Activated T-cell treated with anti-CD3 and anti-CD28 coated beads, Interleukin-2, amount 50 U/mL, for 4 hours (primary cell): ENCODE measurements around the gene TMEM69. TPM values are rescaled to one million over a fixed set of nuclear protein-coding genes. Genes with fewer than 3 reads are reported as not detected.
"Not testable (repeated sequence)": the region's sequence is repeated elsewhere in the genome, so short reads cannot be mapped to it uniquely, and the experiment has no call there.

ENCODE experiments used
- ATAC-seq, 2 donors: fragments of 200-7000 bp; cut with Tn5 transposase; one replicate each; pipeline ENCODE4 v1.10.0; 2021
- DNase-seq: peaks from one replicate; pipeline ENCODE4 v3.0.0-alpha.2; 2020
- H3K27me3 Mint-ChIP-seq: one replicate; pipeline ENCODE4 v1.8.0; 2021; ENCODE audit warnings: low read depth, mixed read lengths
- H3K36me3 Mint-ChIP-seq: one replicate; pipeline ENCODE4 v1.8.0; 2022; ENCODE audit warnings: mixed read lengths; ENCODE audit not compliant: insufficient read depth
- H3K4me1 Mint-ChIP-seq: one replicate; pipeline ENCODE4 v1.8.0; 2021; ENCODE audit warnings: low read depth, mixed read lengths
- H3K4me3 Mint-ChIP-seq: one replicate; pipeline ENCODE4 v1.8.0; 2021; ENCODE audit warnings: mild to moderate bottlenecking, moderate library complexity, mixed read lengths
- H3K9me3 Mint-ChIP-seq: one replicate; pipeline ENCODE4 v1.8.0; 2021; ENCODE audit warnings: mixed read lengths
- total RNA-seq, 3 donors: library from RNA; stranded (reverse); gene quantifications; one replicate each; pipeline ENCODE4 v1.2.1, GENCODE V29; 2021

TMEM69 gene
- total RNA-seq, 3 donors from 2014 or later = 38.1 to 42.9 (median 40.6) TPM

DNA sequence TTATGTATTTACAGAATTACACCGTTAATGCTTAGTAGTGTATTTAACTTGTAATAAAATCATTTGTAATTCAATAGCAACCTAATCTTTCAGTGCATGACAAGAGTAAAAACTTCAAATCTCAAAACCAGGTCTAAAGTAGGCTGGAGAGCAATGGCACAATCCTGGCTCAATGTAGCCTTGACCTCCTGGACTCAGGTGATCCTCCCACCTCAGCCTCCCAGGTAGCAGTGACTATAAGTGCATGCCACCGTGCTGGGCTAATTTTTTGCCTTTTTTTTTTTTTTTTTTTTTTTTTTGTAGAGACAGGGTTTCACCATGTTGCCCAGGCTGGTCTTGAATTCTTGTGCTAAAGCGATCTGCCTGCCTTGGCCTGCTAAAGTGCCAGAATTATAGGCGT lies 51.2 kb downstream of the TMEM69 start:
- DNase-seq (no peak), ATAC-seq (no peak)
- H3K27me3 Mint-ChIP-seq = no peaks in the 10 kb centered on the region
- H3K36me3 Mint-ChIP-seq = peaks cover 22% of the 10 kb centered on the region
- H3K4me1 Mint-ChIP-seq = peaks cover 19% of the 10 kb centered on the region
- no peaks in the 10 kb centered on the region for H3K9me3 Mint-ChIP-seq
- H3K4me3 Mint-ChIP-seq = no peak overlapping the region

DNA sequence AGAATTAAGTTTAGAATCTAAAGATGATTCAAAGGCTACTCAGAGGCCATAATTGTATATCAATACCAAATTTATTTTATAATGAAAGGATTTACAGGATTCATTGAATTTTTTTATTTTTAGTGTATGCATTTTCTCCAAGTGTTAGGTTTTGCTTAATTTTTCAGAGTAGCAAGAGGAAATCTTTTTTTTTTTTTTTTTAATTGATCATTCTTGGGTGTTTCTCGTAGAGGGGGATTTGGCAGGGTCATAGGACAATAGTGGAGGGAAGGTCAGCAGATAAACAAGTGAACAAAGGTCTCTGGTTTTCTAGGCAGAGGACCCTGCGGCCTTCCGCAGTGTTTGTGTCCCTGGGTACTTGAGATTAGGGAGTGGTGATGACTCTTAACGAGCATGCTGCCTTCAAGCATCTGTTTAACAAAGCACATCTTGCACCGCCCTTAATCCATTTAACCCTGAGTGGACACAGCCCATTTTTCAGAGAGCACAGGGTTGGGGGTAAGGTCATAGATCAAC lies 51.7 kb downstream of the TMEM69 start:
- H3K27me3 Mint-ChIP-seq, DNase-seq, H3K9me3 Mint-ChIP-seq, H3K4me3 Mint-ChIP-seq, ATAC-seq: not testable (repeated sequence)
- peaks cover 25% of the 10 kb centered on the region for H3K36me3 Mint-ChIP-seq
- peaks cover 19% of the 10 kb centered on the region for H3K4me1 Mint-ChIP-seq

Other genes starting within 250 kb of the TMEM69 start
- gene TESK2, start 197.0 kb upstream of the TMEM69 start, total RNA-seq = 1 to 10 TPM; 2.0 to 2.5 (median 2.3) TPM
- 1 to 10 TPM; 1.3 to 1.9 (median 1.7) TPM for gene CCDC163, start 188.1 kb upstream of the TMEM69 start, total RNA-seq
- gene MMACHC, start 187.9 kb upstream of the TMEM69 start, total RNA-seq = 10 to 100 TPM in 1 of 3 donors, 1 to 10 TPM in 2; 6.7 to 10.6 (median 9.7) TPM
- gene PRDX1, start 166.3 kb upstream of the TMEM69 start, total RNA-seq = 100 to 1,000 TPM; 820 to 951 (median 896) TPM
- 100 to 1,000 TPM; 231 to 243 (median 243) TPM for gene AKR1A1, start 137.4 kb upstream of the TMEM69 start, total RNA-seq
- 100 to 1,000 TPM; 243 to 271 (median 268) TPM for gene NASP, start 104.1 kb upstream of the TMEM69 start, total RNA-seq
- gene CCDC17, start 64.1 kb upstream of the TMEM69 start, total RNA-seq = 1 to 10 TPM; 1.1 to 2.3 (median 1.6) TPM
- gene GPBP1L1, start 1.6 kb upstream of the TMEM69 start, total RNA-seq = 10 to 100 TPM; 76.0 to 95.6 (median 93.2) TPM
- gene IPP, start 62.5 kb downstream of the TMEM69 start, total RNA-seq = 10 to 100 TPM; 11.3 to 11.7 (median 11.6) TPM
- 10 to 100 TPM; 15.7 to 19.3 (median 17.6) TPM for gene MAST2, start 115.4 kb downstream of the TMEM69 start, total RNA-seq